ENCODE data around the gene MRPS22. TPM values are rescaled to one million over a fixed set of nuclear protein-coding genes. Genes with fewer than 3 reads are reported as not detected.

The MRPS22 gene
- total RNA-seq, 1 experiment from 2014 or later: 95.1 TPM

GRCh38 chr3:139361276-139361675 lies 17.5 kb downstream of the MRPS22 start:
- Histone ChIP-seq H3K9me3 (ENCODE audit: control insufficient read depth in 1 of 2, insufficient read depth in 1 of 2, low read depth in 1 of 2, low read length in 2 of 2) (no peaks in the 10 kb centered on the region), H3K27ac (ENCODE audit: low read depth, low read length) (no peak overlapping the region), H3K4me1 (ENCODE audit: control insufficient read depth in 1 of 2, insufficient read depth in 2 of 2, low read length in 2 of 2) (no peaks in the 10 kb centered on the region), H3K79me2 (ENCODE audit: insufficient read depth, low read length) (peaks cover 4% of the 10 kb centered on the region; the same call in 1 of the 2 replicates), H3K9me2 (ENCODE audit: insufficient read depth) (no peaks in the 10 kb centered on the region), H3K27me3 (ENCODE audit: insufficient read depth, low read length) (no peaks in the 10 kb centered on the region), H3K4me3 (replicated peaks in 1 of 2; ENCODE audit: low read depth in 1 of 2, low read length in 2 of 2) (no peak overlapping the region), H4K20me1 (ENCODE audit: insufficient read depth) (no peaks in the 10 kb centered on the region; the same call in 1 of the 2 replicates), H3K9ac (ENCODE audit: low read length) (no peak overlapping the region), H3K4me2 (ENCODE audit: low read length) (no peak overlapping the region), H2AFZ (ENCODE audit: low read depth, low read length, poor library complexity, severe bottlenecking) (no peak overlapping the region), H3K36me3 (ENCODE audit: control insufficient read depth in 1 of 2, insufficient read depth in 2 of 2, low read length in 2 of 2) (peaks cover 46 to 62% of the 10 kb centered on the region in 2 experiments)
- BruUV-seq (replicated peaks): no TSS peak
- TF ChIP-seq TCF7L2 (IDR thresholded peaks at IDR 0.05; ENCODE audit: borderline replicate concordance, extremely low read depth, insufficient read depth, insufficient read length) (no peak), POLR2A (IDR thresholded peaks at IDR 0.05; ENCODE audit: borderline replicate concordance, extremely low read depth, insufficient read depth, insufficient read length) (no peak), ZFX (IDR thresholded peaks at IDR 0.05) (no peak), ZBTB33 (IDR thresholded peaks at IDR 0.05; ENCODE audit: extremely low read depth, insufficient replicate concordance, low read length) (no peak)
- DNase-seq (ENCODE audit: low read depth, low spot score) (no peak), ATAC-seq (no peak)
- ChIA-PET CTCF (interaction anchor here (2.9 kb wide), 1 partner anchor 7 kb away, joined by 18 read pairs; no protein-coding TSS in a partner anchor), POLR2A (interaction anchor here (1.2 kb wide), 1 partner anchor 11 kb away, joined by 4 read pairs; no protein-coding TSS in a partner anchor), RAD21 (ENCODE audit: low non-redundant PET in 1 of 2, low total read pairs in 2 of 2, uncharacterized antibody in 2 of 2, unreplicated experiment in 2 of 2) (no interaction called here)
- intact Hi-C loops (cut with micrococcal nuclease): no loop called here

GRCh38 chr3:139364549-139364948 lies 20.7 kb downstream of the MRPS22 start:
- Histone ChIP-seq H3K9me3 (ENCODE audit: control insufficient read depth in 1 of 2, insufficient read depth in 1 of 2, low read depth in 1 of 2, low read length in 2 of 2) (no peaks in the 10 kb centered on the region), H2AFZ (ENCODE audit: low read depth, low read length, poor library complexity, severe bottlenecking) (no peak overlapping the region), H3K27ac (ENCODE audit: low read depth, low read length) (no peak overlapping the region), H3K9me2 (ENCODE audit: insufficient read depth) (no peaks in the 10 kb centered on the region), H3K27me3 (ENCODE audit: insufficient read depth, low read length) (no peaks in the 10 kb centered on the region), H3K79me2 (ENCODE audit: insufficient read depth, low read length) (peaks cover 4% of the 10 kb centered on the region; the same call in 1 of the 2 replicates), H3K36me3 (ENCODE audit: control insufficient read depth in 1 of 2, insufficient read depth in 2 of 2, low read length in 2 of 2) (peaks cover 42 to 58% of the 10 kb centered on the region in 2 experiments), H3K4me3 (replicated peaks in 1 of 2; ENCODE audit: low read depth in 1 of 2, low read length in 2 of 2) (no peak overlapping the region), H3K4me2 (ENCODE audit: low read length) (no peak overlapping the region), H3K4me1 (ENCODE audit: control insufficient read depth in 1 of 2, insufficient read depth in 2 of 2, low read length in 2 of 2) (no peaks in the 10 kb centered on the region), H4K20me1 (ENCODE audit: insufficient read depth) (no peaks in the 10 kb centered on the region; the same call in 1 of the 2 replicates), H3K9ac (ENCODE audit: low read length) (no peak overlapping the region)
- POLR2A ChIA-PET: no interaction called here
- RAD21 ChIA-PET (ENCODE audit: low non-redundant PET in 1 of 2, low total read pairs in 2 of 2, uncharacterized antibody in 2 of 2, unreplicated experiment in 2 of 2): no interaction called here
- BruUV-seq (replicated peaks): no TSS peak
- intact Hi-C loops (cut with micrococcal nuclease): no loop called here
- CTCF ChIA-PET: interaction anchor here (1.8 to 2.9 kb wide), 2 partner anchors 10 to 11 kb away, joined by 10 to 18 read pairs; no protein-coding TSS in a partner anchor
- no peak for DNase-seq (ENCODE audit: low read depth, low spot score)
- no peak for ATAC-seq
- no peak for TF ChIP-seq JUND (IDR thresholded peaks at IDR 0.05)
- no peak for TF ChIP-seq MAX (IDR thresholded peaks at IDR 0.05)
- no peak for TF ChIP-seq ZBTB33 (IDR thresholded peaks at IDR 0.05; ENCODE audit: extremely low read depth, insufficient replicate concordance, low read length)
- no peak for TF ChIP-seq ATF3 (IDR thresholded peaks at IDR 0.05)
- no peak for TF ChIP-seq ELF1 (IDR thresholded peaks at IDR 0.05; ENCODE audit: borderline replicate concordance, low read depth)
- no peak for TF ChIP-seq EZH2 (IDR thresholded peaks at IDR 0.05)
- TF ChIP-seq YY1 (IDR thresholded peaks at IDR 0.05; ENCODE audit: extremely low read depth, insufficient replicate concordance, low read depth, low read length): no peak
- TF ChIP-seq SRF (IDR thresholded peaks at IDR 0.05; ENCODE audit: low read depth): no peak
- no peak for TF ChIP-seq ZNF274 (IDR thresholded peaks at IDR 0.05; ENCODE audit: low read depth, low read length)

Data from HCT116 (cell line).